PFSK-1 (cell line): Measurements from ENCODE around the gene KIAA0040.

Source experiments
- POLR2AphosphoS5 ChIP-seq: IDR thresholded peaks from 2 replicates; pipeline ENCODE4 v1.6.1; 2012; ENCODE audit warnings: low read depth, mild to moderate bottlenecking, control low read depth, low read length, moderate library complexity
- REST ChIP-seq, 2 experiments: IDR thresholded peaks; 2 replicates each; pipeline versions ENCODE4 v1.6.1 to v1.8.0; 2011 to 2012; ENCODE audit warnings: low read depth in 2 of 2, low read length in 2 of 2, control low read depth in 1 of 2, inconsistent platforms in 1 of 2, mild to moderate bottlenecking in 1 of 2, moderate library complexity in 1 of 2; ENCODE audit not compliant: insufficient read depth in 1 of 2
- TAF1 ChIP-seq: IDR thresholded peaks from 2 replicates; pipeline ENCODE4 v1.6.1; 2012; ENCODE audit warnings: low read length, control low read depth, borderline replicate concordance; ENCODE audit not compliant: insufficient read depth

GRCh38 chr1:175131095-175131494, 61.5 kb downstream of the KIAA0040 start:
- TF ChIP-seq TAF1 (no peak), REST (IDR thresholded peaks at IDR 0.05; ENCODE audit: insufficient read depth in 1 of 2, low read depth in 2 of 2, low read length in 2 of 2) (no peak), POLR2AphosphoS5 (no peak)
